HepG2 (cell line): ENCODE data around the gene CCNYL1. TPM values are rescaled to one million over a fixed set of nuclear protein-coding genes. Genes with fewer than 3 reads are reported as not detected.

Experiments used
- ARNTL ChIP-seq: sonication (generic); formaldehyde crosslinking; IDR thresholded peaks from 2 replicates; pipeline ENCODE4 v1.4.0; 2020; ENCODE audit warnings: mild to moderate bottlenecking, missing genetic modification reagents
- HOXA7 ChIP-seq: sonication (generic); formaldehyde crosslinking; IDR thresholded peaks from 2 replicates; pipeline ENCODE4 v1.8.1; 2022; ENCODE audit warnings: mild to moderate bottlenecking, missing genetic modification reagents, moderate library complexity
- IKZF5 ChIP-seq: IDR thresholded peaks from 2 replicates; pipeline ENCODE4 v1.6.1; 2018; ENCODE audit warnings: missing genetic modification reagents, mild to moderate bottlenecking, missing compliant biosample characterization
- KMT2B ChIP-seq: IDR thresholded peaks from 2 replicates; pipeline ENCODE4 v1.6.1; 2016; ENCODE audit warnings: missing genetic modification reagents, missing compliant biosample characterization
- PBX3 ChIP-seq: sonication (generic); formaldehyde crosslinking; IDR thresholded peaks from 2 replicates; pipeline ENCODE4 v1.8.1; 2023; ENCODE audit warnings: missing genetic modification reagents, inconsistent platforms, borderline replicate concordance
- ZFP62 ChIP-seq: sonication (generic); formaldehyde crosslinking; IDR thresholded peaks from 2 replicates; pipeline ENCODE4 v1.4.0; 2020; ENCODE audit warnings: missing genetic modification reagents
- ZIK1 ChIP-seq: sonication (generic); formaldehyde crosslinking; IDR thresholded peaks from 2 replicates; pipeline ENCODE4 v1.5.0; 2020; ENCODE audit warnings: mild to moderate bottlenecking, low read depth, missing genetic modification reagents, borderline replicate concordance
- ZNF33A ChIP-seq: sonication (generic); formaldehyde crosslinking; IDR thresholded peaks from 2 replicates; pipeline ENCODE4 v1.5.1; 2020; ENCODE audit warnings: missing genetic modification reagents, mild to moderate bottlenecking, moderate library complexity, borderline replicate concordance
- ZNF670 ChIP-seq: sonication (generic); formaldehyde crosslinking; IDR thresholded peaks from 2 replicates; pipeline ENCODE4 v1.8.0; 2022; ENCODE audit warnings: mild to moderate bottlenecking, missing genetic modification reagents, borderline replicate concordance
- ZNF703 ChIP-seq: sonication (generic); formaldehyde crosslinking; IDR thresholded peaks from 2 replicates; pipeline ENCODE4 v1.5.1; 2020; ENCODE audit warnings: missing genetic modification reagents, mild to moderate bottlenecking, moderate library complexity, borderline replicate concordance
- ZNF709 ChIP-seq: sonication (generic); formaldehyde crosslinking; IDR thresholded peaks from 2 replicates; pipeline ENCODE4 v1.5.0; 2020; ENCODE audit warnings: mild to moderate bottlenecking, missing genetic modification reagents
- ZNF772 ChIP-seq: sonication (generic); formaldehyde crosslinking; IDR thresholded peaks from 2 replicates; pipeline ENCODE4 v1.5.0; 2020; ENCODE audit warnings: mild to moderate bottlenecking, missing genetic modification reagents
- polyA plus RNA-seq, 8 experiments: library from polyadenylated mRNA; depleted of rRNA in 3 of 8; stranded (reverse) in 7 of 8; unstranded in 1 of 8; fragments of >200 nt; fragmentation: Illumina TruSeq in 4 of 8; extraction: Trizol in 4 of 8; gene quantifications; 2 replicates each; pipeline versions ENCODE4 v1.2.1 to v1.2.3, GENCODE V29; 2011 to 2016; ENCODE audit warnings: low read depth in 4 of 8, missing spikeins in 1 of 8, mixed read lengths in 1 of 8; ENCODE audit not compliant: insufficient read depth in 1 of 8
- total RNA-seq, 5 experiments: library from RNA; depleted of rRNA; stranded (reverse); fragments of >200 nt; fragmentation: Illumina TruSeq; extraction: Trizol; gene quantifications; 2 replicates each; pipeline ENCODE4 v1.2.3, GENCODE V29; 2016; ENCODE audit warnings: low read depth in 1 of 5
- TF ChIP-seq, protein P1 (sequence below): IDR thresholded peaks from 2 replicates; pipeline ENCODE4 v1.4.0; 2020; ENCODE audit warnings: mild to moderate bottlenecking, missing genetic modification reagents
- TF ChIP-seq, protein P2 (sequence below): sonication (generic); formaldehyde crosslinking; IDR thresholded peaks from 2 replicates; pipeline ENCODE4 v1.8.0; 2022; ENCODE audit warnings: mild to moderate bottlenecking, missing genetic modification reagents, moderate library complexity
- TF ChIP-seq, protein P3 (sequence below): sonication (generic); formaldehyde crosslinking; IDR thresholded peaks from 2 replicates; pipeline ENCODE4 v1.8.0; 2022; ENCODE audit warnings: mild to moderate bottlenecking, missing genetic modification reagents; ENCODE audit not compliant: insufficient replicate concordance

The CCNYL1 gene
- total and polyA plus RNA-seq, 2 of the 13 experiments (the other 11 are each of a cell fraction or from before 2014, with no cell fraction given), result 12.5 to 16.2 TPM

DNA sequence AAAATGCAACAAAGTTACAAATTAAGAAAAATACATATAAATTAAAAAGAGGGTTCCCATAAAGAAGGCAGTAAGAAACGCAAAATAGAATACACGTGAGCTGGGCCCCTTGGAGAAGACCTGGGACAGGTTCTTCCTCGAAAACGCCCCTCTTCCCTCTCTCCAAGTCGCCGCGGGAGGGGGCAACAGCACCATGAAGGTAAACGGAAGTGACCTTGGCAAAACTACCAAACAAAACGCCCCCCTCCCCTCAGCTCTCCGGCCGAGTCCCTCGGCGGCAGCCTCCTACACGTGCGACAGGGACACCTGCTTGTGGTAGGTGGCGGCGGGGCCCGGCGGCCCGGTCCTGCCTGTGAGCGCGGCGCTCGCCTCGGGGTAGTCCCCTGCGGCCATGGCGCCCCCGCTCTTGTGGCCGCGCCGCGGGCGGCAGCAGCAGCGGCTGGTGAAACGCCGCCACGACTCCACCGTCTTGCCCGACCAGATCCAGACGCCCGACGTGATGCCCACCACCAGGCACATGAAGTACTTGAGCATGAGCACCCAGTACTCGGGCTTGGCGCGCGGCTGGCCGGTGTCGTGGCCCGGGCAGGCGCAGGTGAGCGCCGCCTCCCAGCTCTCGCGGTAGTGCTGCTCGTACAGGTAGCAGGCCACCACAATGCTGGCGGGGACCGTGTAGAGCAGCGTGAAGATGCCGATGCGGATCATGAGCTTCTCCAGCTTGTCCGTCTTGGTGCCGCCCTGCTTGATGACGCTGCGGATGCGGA is 55.4 kb downstream of the CCNYL1 start (continued):
- peak; percentile 46; the same call in 1 of the 2 replicates for TF ChIP-seq ZIK1 (CRISPR knock-in tag)
- TF ChIP-seq PBX3 (CRISPR knock-in tag), result no peak
- TF ChIP-seq, protein P1, sequence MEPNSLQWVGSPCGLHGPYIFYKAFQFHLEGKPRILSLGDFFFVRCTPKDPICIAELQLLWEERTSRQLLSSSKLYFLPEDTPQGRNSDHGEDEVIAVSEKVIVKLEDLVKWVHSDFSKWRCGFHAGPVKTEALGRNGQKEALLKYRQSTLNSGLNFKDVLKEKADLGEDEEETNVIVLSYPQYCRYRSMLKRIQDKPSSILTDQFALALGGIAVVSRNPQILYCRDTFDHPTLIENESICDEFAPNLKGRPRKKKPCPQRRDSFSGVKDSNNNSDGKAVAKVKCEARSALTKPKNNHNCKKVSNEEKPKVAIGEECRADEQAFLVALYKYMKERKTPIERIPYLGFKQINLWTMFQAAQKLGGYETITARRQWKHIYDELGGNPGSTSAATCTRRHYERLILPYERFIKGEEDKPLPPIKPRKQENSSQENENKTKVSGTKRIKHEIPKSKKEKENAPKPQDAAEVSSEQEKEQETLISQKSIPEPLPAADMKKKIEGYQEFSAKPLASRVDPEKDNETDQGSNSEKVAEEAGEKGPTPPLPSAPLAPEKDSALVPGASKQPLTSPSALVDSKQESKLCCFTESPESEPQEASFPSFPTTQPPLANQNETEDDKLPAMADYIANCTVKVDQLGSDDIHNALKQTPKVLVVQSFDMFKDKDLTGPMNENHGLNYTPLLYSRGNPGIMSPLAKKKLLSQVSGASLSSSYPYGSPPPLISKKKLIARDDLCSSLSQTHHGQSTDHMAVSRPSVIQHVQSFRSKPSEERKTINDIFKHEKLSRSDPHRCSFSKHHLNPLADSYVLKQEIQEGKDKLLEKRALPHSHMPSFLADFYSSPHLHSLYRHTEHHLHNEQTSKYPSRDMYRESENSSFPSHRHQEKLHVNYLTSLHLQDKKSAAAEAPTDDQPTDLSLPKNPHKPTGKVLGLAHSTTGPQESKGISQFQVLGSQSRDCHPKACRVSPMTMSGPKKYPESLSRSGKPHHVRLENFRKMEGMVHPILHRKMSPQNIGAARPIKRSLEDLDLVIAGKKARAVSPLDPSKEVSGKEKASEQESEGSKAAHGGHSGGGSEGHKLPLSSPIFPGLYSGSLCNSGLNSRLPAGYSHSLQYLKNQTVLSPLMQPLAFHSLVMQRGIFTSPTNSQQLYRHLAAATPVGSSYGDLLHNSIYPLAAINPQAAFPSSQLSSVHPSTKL (CRISPR knock-in tag), result peak; percentile 34; the same call in 1 of the 2 replicates
- 0 out of 2 replicates have a peak, but pooled peaks have one; percentile 48 for TF ChIP-seq ZNF772 (CRISPR knock-in tag)
- TF ChIP-seq ARNTL (CRISPR knock-in tag), result peak; percentile 49; the same call in 1 of the 2 replicates
- TF ChIP-seq ZNF33A (CRISPR knock-in tag), result no peak
- TF ChIP-seq, protein P2, sequence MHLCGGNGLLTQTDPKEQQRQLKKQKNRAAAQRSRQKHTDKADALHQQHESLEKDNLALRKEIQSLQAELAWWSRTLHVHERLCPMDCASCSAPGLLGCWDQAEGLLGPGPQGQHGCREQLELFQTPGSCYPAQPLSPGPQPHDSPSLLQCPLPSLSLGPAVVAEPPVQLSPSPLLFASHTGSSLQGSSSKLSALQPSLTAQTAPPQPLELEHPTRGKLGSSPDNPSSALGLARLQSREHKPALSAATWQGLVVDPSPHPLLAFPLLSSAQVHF, result 0 out of 2 replicates have a peak, but pooled peaks have one; percentile 5
- TF ChIP-seq ZNF709 (CRISPR knock-in tag), result 0 out of 2 replicates have a peak, but pooled peaks have one; percentile 62
- TF ChIP-seq KMT2B (CRISPR knock-in tag), result no peak
- TF ChIP-seq, protein P3, sequence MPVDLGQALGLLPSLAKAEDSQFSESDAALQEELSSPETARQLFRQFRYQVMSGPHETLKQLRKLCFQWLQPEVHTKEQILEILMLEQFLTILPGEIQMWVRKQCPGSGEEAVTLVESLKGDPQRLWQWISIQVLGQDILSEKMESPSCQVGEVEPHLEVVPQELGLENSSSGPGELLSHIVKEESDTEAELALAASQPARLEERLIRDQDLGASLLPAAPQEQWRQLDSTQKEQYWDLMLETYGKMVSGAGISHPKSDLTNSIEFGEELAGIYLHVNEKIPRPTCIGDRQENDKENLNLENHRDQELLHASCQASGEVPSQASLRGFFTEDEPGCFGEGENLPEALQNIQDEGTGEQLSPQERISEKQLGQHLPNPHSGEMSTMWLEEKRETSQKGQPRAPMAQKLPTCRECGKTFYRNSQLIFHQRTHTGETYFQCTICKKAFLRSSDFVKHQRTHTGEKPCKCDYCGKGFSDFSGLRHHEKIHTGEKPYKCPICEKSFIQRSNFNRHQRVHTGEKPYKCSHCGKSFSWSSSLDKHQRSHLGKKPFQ (CRISPR knock-in tag), result peak; percentile 80
- TF ChIP-seq HOXA7, result no peak
- 0 out of 2 replicates have a peak, but pooled peaks have one; percentile 38 for TF ChIP-seq IKZF5 (CRISPR knock-in tag)
- peak; percentile 26; the same call in 1 of the 2 replicates for TF ChIP-seq ZNF703 (CRISPR knock-in tag)
- no peak for TF ChIP-seq ZFP62 (CRISPR knock-in tag)
- TF ChIP-seq ZNF670 (CRISPR knock-in tag), result peak; percentile 32; the same call in 1 of the 2 replicates
